Esophagus muscularis mucosa (tissue), 4 donors: ENCODE results near the gene DIP2C. TPM values are rescaled to one million over a fixed set of nuclear protein-coding genes. Genes with fewer than 3 reads are reported as not detected.

Experiments used
- DNase-seq: peaks from one replicate; pipeline ENCODE4 v3.0.0-alpha.2; 2017; ENCODE audit errors: extremely low spot score
- H3K27ac ChIP-seq, 4 donors: fragments of 200-600 bp; sonication (generic); replicated peaks in 1 of 4; 1 replicate in 3 of 4; 2 replicates in 1 of 4; pipeline ENCODE4 v1.5.1; 2016 to 2019; ENCODE audit warnings: mild to moderate bottlenecking in 1 of 4
- H3K27me3 ChIP-seq, 4 donors: fragments of 200-600 bp; sonication (generic); one replicate each; pipeline versions ENCODE4 v1.5.1 to v1.6.0; 2016 to 2019
- H3K36me3 ChIP-seq, 4 donors: fragments of 200-600 bp; sonication (generic); one replicate each; pipeline ENCODE4 v1.5.1; 2016 to 2019
- H3K4me1 ChIP-seq, 4 donors: fragments of 200-600 bp; sonication (generic); one replicate each; pipeline ENCODE4 v1.5.1; 2016 to 2019
- H3K4me3 ChIP-seq, 4 donors: fragments of 200-600 bp; sonication (generic); 1 replicate in 2 of 4; 2 replicates in 2 of 4; pipeline ENCODE4 v1.5.1; 2016 to 2019; ENCODE audit warnings: mild to moderate bottlenecking in 4 of 4, moderate library complexity in 1 of 4
- H3K9me3 ChIP-seq, 4 donors: fragments of 200-600 bp; sonication (generic); 1 replicate in 3 of 4; 2 replicates in 1 of 4; pipeline ENCODE4 v1.5.1; 2016 to 2019
- EP300 ChIP-seq: sonication (generic); formaldehyde crosslinking; IDR thresholded peaks from one replicate; pipeline ENCODE4 v1.6.1; 2017; ENCODE audit warnings: antibody characterized with exemption
- POLR2A ChIP-seq: fragments of 450-650 bp; IDR thresholded peaks from one replicate; pipeline ENCODE4 v1.6.1; 2017; ENCODE audit warnings: antibody characterized with exemption, moderate library complexity, mild to moderate bottlenecking, low read depth
- POLR2AphosphoS5 ChIP-seq, 2 donors: sonication (generic); formaldehyde crosslinking; IDR thresholded peaks; one replicate each; pipeline ENCODE4 v1.6.1; 2017; ENCODE audit warnings: antibody characterized with exemption in 2 of 2
- WGBS: methylation state at CpG from one replicate; pipeline ENCODE4 v1.1.5; 2018; 5-methylcytosine and 5-hydroxymethylcytosine counted together
- intact Hi-C: fragments of 100-400 bp; cut with DNase I; formaldehyde crosslinking; loops from one replicate; pipeline ENCODE4 v1.15.1; 2023
- total RNA-seq, 4 donors: library from RNA; depleted of rRNA; stranded (reverse); fragments of >200 nt; gene quantifications; one replicate each; pipeline versions ENCODE4 v1.1.0 to v1.2.1, GENCODE V29; 2016
- TF ChIP-seq, protein P1 (sequence below), 3 experiments: fragments of 200-600 bp in 2 of 3; fragments of 450-650 bp in 1 of 3; sonication (generic) in 2 of 3; IDR thresholded peaks; one replicate each; pipeline ENCODE4 v1.5.1; 2017 to 2019; ENCODE audit warnings: antibody characterized with exemption in 3 of 3, mild to moderate bottlenecking in 2 of 3, moderate library complexity in 1 of 3

The DIP2C gene
- total RNA-seq, 4 donors from 2014 or later = 38.6 to 66.4 (median 55.7) TPM

DNA sequence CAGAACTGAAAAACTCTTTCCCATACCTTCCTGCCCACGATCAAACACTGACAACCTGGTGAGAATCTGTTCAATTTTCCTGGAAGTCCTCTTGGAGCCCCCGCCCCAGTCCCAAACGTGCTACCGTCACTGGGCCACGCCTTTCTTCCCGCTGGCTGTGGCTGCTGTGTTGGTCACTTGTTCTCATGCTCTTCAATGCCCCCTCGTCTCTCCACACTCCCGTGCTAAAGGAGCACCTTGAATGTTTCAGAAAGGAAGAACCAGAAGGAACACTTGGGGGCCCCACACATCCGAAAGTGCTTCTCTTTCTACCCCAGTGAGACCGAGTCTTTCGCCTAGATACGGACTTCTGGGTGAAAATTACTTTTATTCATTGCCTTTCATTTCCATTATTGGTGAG is 215.1 kb downstream of the DIP2C start:
- Histone ChIP-seq H3K36me3 (peaks cover 11 to 43% (median 34%) of the 10 kb centered on the region in 4 donors), H3K9me3 (no peaks in the 10 kb centered on the region), H3K4me3 (no peak overlapping the region), H3K4me1 (peaks cover 0 to 16% (median 11%) of the 10 kb centered on the region in 4 donors), H3K27ac (no peak overlapping the region), H3K27me3 (no peaks in the 10 kb centered on the region)
- no peak for DNase-seq
- TF ChIP-seq, protein P1, sequence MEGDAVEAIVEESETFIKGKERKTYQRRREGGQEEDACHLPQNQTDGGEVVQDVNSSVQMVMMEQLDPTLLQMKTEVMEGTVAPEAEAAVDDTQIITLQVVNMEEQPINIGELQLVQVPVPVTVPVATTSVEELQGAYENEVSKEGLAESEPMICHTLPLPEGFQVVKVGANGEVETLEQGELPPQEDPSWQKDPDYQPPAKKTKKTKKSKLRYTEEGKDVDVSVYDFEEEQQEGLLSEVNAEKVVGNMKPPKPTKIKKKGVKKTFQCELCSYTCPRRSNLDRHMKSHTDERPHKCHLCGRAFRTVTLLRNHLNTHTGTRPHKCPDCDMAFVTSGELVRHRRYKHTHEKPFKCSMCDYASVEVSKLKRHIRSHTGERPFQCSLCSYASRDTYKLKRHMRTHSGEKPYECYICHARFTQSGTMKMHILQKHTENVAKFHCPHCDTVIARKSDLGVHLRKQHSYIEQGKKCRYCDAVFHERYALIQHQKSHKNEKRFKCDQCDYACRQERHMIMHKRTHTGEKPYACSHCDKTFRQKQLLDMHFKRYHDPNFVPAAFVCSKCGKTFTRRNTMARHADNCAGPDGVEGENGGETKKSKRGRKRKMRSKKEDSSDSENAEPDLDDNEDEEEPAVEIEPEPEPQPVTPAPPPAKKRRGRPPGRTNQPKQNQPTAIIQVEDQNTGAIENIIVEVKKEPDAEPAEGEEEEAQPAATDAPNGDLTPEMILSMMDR (IDR thresholded peaks at IDR 0.05) = no peak
- TF ChIP-seq EP300 (no peak), POLR2AphosphoS5 (IDR thresholded peaks at IDR 0.05) (no peak), POLR2A (no peak)
- intact Hi-C loops = no loop called here
- WGBS = 87% methylated on average over 12 of the region's 12 CpGs

DNA sequence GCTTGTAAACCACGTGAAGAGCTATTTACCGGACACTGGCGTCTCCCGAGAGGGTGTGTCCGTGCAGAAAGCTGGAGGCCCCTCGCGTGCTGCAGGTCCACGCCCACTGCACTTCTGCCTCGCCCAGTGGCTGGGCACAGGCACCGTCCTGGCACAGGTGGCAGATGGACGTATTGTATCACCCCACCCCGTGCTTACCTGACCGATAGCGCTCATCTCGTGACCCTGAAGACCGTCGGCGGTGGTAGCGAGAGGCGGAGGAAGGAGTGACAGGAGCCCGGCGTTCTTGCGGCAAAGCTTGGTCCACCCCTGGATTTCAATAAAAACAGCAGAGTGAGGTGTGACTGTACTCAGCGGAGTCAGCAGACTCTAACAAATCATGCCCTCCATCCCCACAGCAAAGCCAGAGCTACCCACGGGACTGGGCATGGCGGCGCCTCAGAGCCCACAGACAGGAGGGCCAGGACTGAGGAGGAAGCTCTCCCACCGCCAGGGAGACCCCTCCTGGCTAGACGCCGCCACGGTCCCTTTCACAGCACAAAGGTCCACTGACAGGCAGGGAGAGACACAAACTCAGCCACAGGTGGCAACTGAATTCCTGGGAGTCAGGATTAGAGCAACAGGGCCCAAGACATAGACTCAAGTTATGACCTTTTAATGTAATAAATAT is 217.1 kb downstream of the DIP2C start:
- Histone ChIP-seq H3K9me3 (no peaks in the 10 kb centered on the region), H3K27me3 (no peaks in the 10 kb centered on the region), H3K4me1 (peaks cover 0 to 12% (median 9%) of the 10 kb centered on the region in 4 donors), H3K4me3 (no peak overlapping the region), H3K36me3 (peaks cover 11 to 60% (median 40%) of the 10 kb centered on the region in 4 donors), H3K27ac (no peak overlapping the region)
- no peak for DNase-seq
- intact Hi-C loops = no loop called here
- TF ChIP-seq POLR2AphosphoS5 (IDR thresholded peaks at IDR 0.05) (no peak), EP300 (no peak), POLR2A (no peak)
- TF ChIP-seq, protein P1 (IDR thresholded peaks at IDR 0.05) = no peak
- WGBS = 88% methylated on average over 25 of the region's 31 CpGs

DNA sequence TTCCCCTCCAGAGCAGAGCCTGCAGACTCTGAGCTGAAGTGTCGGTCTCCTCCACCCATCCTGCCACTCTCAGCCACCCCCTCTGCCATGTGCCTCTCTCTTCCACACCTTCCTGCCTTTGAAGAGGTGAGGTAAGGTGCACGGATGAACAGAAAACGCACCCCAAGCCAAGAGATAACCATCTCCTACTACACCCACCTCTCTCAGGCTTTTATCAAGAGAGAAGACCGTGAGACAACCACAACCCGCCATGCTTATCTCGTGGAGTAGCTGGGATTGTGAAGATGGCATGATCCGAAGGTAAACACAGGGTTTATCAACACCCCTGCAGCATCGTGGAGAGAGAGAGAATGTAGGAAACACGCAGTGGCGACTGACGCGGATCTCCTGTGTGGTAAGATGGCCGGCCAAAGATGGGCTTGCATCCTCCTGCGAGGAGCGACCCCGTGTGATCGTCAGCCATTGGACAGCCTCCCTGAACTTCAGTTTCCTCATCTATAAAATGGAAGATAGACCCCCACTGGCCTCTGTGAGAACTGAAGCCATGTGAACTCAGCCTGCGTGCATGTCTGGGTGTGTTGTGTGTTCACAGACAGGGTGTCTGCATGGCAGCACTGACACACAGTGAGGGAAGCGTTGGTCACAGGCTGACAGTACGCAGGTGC is 219.0 kb downstream of the DIP2C start:
- Histone ChIP-seq H3K9me3 (no peaks in the 10 kb centered on the region), H3K4me1 (no peaks in the 10 kb centered on the region), H3K27ac (no peak overlapping the region), H3K36me3 (peaks cover 11 to 60% (median 36%) of the 10 kb centered on the region in 4 donors), H3K4me3 (no peak overlapping the region), H3K27me3 (no peaks in the 10 kb centered on the region)
- DNase-seq = peak; percentile 87
- WGBS = 94% methylated on average over 19 of the region's 20 CpGs
- intact Hi-C loops = no loop called here
- TF ChIP-seq POLR2A = no peak
- TF ChIP-seq EP300 = no peak
- TF ChIP-seq, protein P1 (IDR thresholded peaks at IDR 0.05) = no peak
- TF ChIP-seq POLR2AphosphoS5 (IDR thresholded peaks at IDR 0.05) = no peak

DNA sequence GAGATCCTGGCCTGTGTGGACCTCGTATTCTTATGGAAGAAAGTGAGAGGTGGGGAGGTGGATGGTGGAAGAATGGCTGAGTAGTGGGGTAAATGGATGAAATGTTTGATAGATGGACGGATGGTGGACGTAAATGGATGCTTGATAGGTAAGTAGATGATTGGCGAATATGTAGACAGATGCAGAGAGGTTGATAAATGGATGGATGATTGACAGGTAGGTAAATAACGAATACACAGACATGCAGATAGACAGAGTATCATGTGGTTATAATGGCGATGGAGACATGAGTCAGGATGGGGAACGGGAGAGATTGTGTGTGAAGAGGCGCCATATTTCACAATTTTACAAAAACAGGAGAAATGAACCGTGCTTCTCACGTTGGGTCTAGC is 219.5 kb downstream of the DIP2C start:
- WGBS = 91% methylated on average over 10 of the region's 10 CpGs
- H3K27ac ChIP-seq = no peak overlapping the region
- no peaks in the 10 kb centered on the region for H3K9me3 ChIP-seq
- H3K4me3 ChIP-seq = no peak overlapping the region
- TF ChIP-seq POLR2AphosphoS5 (IDR thresholded peaks at IDR 0.05) (no peak), EP300 (no peak), POLR2A (no peak)
- TF ChIP-seq, protein P1 (IDR thresholded peaks at IDR 0.05) = no peak
- intact Hi-C loops = no loop called here
- H3K36me3 ChIP-seq = peaks cover 11 to 58% (median 34%) of the 10 kb centered on the region in 4 donors
- H3K27me3 ChIP-seq = no peaks in the 10 kb centered on the region
- DNase-seq = no peak
- H3K4me1 ChIP-seq = no peaks in the 10 kb centered on the region
